ENCODE results near the gene CCN2. TPM values are rescaled to one million over a fixed set of nuclear protein-coding genes. Genes with fewer than 3 reads are reported as not detected.

Gene CCN2
- total RNA-seq, 3 donors from 2014 or later = 17.1 to 39.7 (median 39.4) TPM

DNA sequence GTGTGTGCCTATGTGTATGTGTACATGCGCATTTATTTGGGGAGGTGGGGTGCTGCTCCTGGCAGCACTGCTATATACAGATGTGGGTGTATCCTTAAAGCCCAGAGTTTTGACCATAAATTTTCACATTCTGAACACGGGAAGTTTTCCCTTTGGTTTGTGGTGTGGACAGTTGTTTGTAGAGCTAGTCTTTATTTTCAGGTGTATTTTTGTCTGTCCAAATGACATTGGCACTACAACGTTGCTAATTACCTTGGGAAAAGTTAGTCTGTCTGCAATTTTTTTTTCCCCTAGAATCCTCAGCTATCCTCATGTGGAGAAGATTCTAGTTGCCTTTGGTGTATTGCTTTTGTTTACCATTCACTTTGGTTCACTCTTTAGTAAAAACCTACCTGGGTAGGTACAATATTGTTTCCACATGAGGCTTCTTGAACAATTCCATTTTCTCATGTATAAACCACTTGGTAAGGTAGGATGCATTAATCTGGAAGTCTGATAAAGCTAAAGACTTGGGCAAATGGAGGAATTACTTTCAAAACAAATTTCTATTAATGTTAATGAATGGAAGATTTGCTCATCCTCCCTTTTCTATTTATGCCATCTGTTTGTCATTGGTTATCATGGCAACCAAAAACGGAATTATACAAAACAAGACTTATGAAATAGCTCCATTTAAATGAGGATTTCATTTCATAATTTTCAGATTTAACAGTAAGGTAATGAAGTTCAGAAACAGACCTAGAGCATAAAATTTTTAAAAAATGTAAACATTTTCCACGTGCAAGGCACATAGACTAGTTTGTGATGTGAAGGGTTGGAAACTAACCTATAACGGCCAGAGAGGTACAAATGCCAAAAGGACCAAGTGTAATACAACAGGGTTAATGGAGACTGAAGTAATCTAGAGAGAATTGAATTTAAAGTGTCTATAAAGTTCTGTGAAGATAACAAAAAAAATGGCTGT is 3.9 kb downstream of the CCN2 start:
- intact Hi-C loops (cut with DNase I, micrococcal nuclease) = no loop called here
- DNase-seq = no peak
- Histone ChIP-seq H3K4me1 (ENCODE audit: low read depth) (peaks cover 6% of the 10 kb centered on the region), H3K36me3 (ENCODE audit: low read depth) (no peaks in the 10 kb centered on the region), H3K4me3 (no peak overlapping the region), H3K9me3 (no peaks in the 10 kb centered on the region)
- TF ChIP-seq, protein P1, sequence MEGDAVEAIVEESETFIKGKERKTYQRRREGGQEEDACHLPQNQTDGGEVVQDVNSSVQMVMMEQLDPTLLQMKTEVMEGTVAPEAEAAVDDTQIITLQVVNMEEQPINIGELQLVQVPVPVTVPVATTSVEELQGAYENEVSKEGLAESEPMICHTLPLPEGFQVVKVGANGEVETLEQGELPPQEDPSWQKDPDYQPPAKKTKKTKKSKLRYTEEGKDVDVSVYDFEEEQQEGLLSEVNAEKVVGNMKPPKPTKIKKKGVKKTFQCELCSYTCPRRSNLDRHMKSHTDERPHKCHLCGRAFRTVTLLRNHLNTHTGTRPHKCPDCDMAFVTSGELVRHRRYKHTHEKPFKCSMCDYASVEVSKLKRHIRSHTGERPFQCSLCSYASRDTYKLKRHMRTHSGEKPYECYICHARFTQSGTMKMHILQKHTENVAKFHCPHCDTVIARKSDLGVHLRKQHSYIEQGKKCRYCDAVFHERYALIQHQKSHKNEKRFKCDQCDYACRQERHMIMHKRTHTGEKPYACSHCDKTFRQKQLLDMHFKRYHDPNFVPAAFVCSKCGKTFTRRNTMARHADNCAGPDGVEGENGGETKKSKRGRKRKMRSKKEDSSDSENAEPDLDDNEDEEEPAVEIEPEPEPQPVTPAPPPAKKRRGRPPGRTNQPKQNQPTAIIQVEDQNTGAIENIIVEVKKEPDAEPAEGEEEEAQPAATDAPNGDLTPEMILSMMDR (IDR thresholded peaks at IDR 0.05) = no peak
- no peak for ATAC-seq

DNA sequence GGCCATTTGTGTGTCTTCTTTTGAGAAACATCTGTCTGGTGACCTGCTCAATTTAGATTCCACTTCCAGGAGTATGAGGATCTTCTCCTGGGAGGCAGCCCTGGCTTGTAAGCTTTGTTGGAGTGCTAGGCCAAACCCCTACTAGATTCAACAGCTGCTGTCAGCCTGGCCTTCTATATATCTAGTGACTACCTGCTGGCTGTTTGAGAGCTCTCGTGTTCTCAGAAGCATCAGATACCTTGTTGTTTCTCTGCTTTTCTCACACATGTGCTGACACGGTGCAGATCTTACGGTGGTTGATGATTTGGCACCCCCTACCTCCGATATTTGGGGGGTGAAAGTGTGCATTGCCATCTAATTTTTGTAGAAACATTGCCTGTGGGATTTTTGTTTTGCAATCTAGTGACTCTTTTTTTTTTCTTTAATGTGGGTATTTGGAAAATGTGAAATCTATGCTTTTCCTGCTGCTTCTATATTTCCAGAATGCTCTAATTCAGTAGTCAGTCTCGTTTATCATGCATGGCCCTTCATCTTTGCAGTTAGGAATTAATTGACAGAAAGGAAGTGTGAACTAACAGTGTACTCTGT is 4.7 kb downstream of the CCN2 start:
- no peak for ATAC-seq
- Histone ChIP-seq H3K9me3 (no peaks in the 10 kb centered on the region), H3K36me3 (ENCODE audit: low read depth) (no peaks in the 10 kb centered on the region), H3K4me3 (no peak overlapping the region), H3K4me1 (ENCODE audit: low read depth) (peaks cover under 1% of the 10 kb centered on the region)
- TF ChIP-seq, protein P1 (IDR thresholded peaks at IDR 0.05) = no peak
- intact Hi-C loops (cut with DNase I, micrococcal nuclease) = no loop called here
- DNase-seq = no peak

DNA sequence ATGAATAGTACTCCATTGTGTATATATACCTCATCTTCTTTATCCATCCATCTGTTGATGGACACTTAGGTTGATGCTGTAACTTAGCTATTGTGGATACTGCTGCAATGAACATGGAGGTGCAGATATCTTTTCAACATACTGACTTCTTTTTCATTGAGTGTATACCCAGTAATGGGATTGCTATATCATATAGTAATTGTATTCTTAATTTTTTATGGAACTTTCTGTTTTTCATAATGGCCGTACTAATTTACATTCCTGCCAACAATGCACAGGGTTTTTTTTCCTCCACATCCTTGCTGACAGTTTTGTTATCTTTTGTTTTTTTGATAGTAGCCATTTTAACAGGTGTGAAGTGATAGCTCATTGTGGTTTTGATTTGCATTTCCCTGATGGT is 5.2 kb downstream of the CCN2 start:
- ATAC-seq = no peak
- TF ChIP-seq, protein P1 (IDR thresholded peaks at IDR 0.05) = no peak
- Histone ChIP-seq H3K4me3 (no peak overlapping the region), H3K4me1 (ENCODE audit: low read depth) (no peaks in the 10 kb centered on the region), H3K36me3 (ENCODE audit: low read depth) (no peaks in the 10 kb centered on the region), H3K9me3 (no peaks in the 10 kb centered on the region)
- DNase-seq = no peak
- intact Hi-C loops (cut with DNase I, micrococcal nuclease) = no loop called here

DNA sequence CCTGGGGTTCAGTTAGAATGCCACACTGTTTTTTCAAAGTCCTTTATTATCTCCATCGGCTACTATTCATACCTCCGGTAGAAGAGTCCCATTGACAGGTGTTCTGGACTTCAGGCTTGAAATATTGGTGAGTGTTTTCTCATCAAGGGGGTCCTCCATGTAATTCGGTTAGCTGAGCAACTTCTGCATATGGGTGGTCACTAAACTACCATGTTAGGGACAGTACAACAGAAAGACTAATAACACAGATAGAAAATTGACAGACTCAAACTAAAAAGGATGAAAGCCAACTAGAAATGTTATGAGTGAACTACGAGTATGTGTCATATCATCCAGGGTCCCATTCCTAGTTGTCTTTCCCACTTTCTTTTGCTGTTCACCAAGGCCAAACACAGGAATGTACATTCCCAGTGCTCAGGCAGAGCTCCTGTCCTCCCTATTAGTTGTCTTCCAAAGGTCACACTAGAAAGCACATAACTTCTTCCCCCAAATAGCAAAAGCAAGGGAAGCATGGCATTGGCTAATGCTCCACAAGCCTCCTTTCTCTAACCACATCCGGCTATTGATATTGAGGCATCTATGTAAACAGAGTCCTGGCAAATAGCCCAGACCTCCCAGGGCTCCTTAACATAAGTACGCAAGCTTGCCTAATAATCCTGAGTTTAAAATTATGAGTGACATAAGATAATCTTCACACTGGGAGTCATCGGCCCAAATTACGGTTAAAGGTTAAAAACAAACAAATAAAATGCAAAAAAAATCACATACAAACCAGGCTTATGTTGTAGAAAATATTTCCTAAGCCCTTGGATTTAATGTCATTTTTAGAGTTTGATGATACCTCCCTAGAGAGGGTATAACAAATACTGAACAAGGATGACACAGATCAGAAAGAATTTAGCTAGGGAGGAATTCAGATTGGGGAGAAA is 13.2 kb downstream of the CCN2 start:
- no peak for DNase-seq
- Histone ChIP-seq H3K4me3 (no peak overlapping the region), H3K9me3 (no peaks in the 10 kb centered on the region), H3K36me3 (ENCODE audit: low read depth) (no peaks in the 10 kb centered on the region), H3K4me1 (ENCODE audit: low read depth) (no peaks in the 10 kb centered on the region)
- TF ChIP-seq, protein P1 (IDR thresholded peaks at IDR 0.05) = no peak
- intact Hi-C loops (cut with DNase I, micrococcal nuclease) = no loop called here
- no peak for ATAC-seq

DNA sequence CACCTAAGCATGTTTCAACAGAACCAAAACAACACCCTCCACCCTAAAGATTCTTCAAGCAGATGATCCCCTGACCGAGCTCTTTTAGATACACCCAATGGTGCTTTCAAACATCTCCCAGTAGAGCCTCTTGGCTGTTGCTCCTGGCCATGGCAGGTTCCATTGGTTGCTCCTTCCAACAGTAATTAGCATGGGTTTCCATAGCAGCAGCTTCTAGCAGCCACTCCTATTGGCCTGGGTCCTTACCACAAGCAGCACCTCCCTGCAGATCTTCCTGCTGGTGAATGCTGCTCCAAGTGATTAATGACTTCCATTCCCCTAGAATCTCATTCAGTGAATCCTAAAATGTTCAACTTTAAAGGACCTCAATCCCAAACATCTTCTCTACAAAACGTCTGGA is 13.9 kb downstream of the CCN2 start:
- H3K4me1 ChIP-seq (ENCODE audit: low read depth) = no peaks in the 10 kb centered on the region
- intact Hi-C loops (cut with DNase I, micrococcal nuclease) = no loop called here
- no peak for DNase-seq
- H3K4me3 ChIP-seq = no peak overlapping the region
- ATAC-seq = no peak
- no peaks in the 10 kb centered on the region for H3K9me3 ChIP-seq
- TF ChIP-seq, protein P1 (IDR thresholded peaks at IDR 0.05) = no peak
- H3K36me3 ChIP-seq (ENCODE audit: low read depth) = no peaks in the 10 kb centered on the region
